H1 (cell line): ENCODE data around the gene STARD9. TPM values are rescaled to one million over a fixed set of nuclear protein-coding genes. Genes with fewer than 3 reads are reported as not detected.

Experiments used
- BRCA1 ChIP-seq: IDR thresholded peaks from 2 replicates; pipeline ENCODE4 v1.6.1; 2012; ENCODE audit warnings: low read depth, low read length, improper control_type of control experiment
- CHD7 ChIP-seq: fragments of 300-600 bp; sonication (generic); IDR thresholded peaks from 2 replicates; pipeline ENCODE4 v1.7.1; 2012; ENCODE audit warnings: low read length, moderate library complexity, mild to moderate bottlenecking, inconsistent platforms; ENCODE audit not compliant: insufficient replicate concordance
- EGR1 ChIP-seq: IDR thresholded peaks from 2 replicates; pipeline ENCODE4 v1.6.1; 2011; ENCODE audit warnings: low read depth, low read length, borderline replicate concordance
- MAX ChIP-seq: IDR thresholded peaks from 2 replicates; pipeline ENCODE4 v1.6.1; 2012; ENCODE audit warnings: inconsistent platforms
- RNF2 ChIP-seq: fragments of 200-900, 300-1000 bp; sonication (generic); IDR thresholded peaks from 2 replicates; pipeline ENCODE4 v1.7.1; 2016; ENCODE audit warnings: borderline replicate concordance, low read depth, mild to moderate bottlenecking, antibody characterized with exemption, low read length; ENCODE audit not compliant: poor library complexity, severe bottlenecking; ENCODE audit errors: missing control alignments
- RXRA ChIP-seq: IDR thresholded peaks from 2 replicates; pipeline ENCODE4 v1.6.1; 2011; ENCODE audit warnings: low read depth, mild to moderate bottlenecking, low read length, moderate library complexity; ENCODE audit not compliant: insufficient read depth
- TCF12 ChIP-seq: IDR thresholded peaks from 2 replicates; pipeline ENCODE4 v1.6.1; 2011; ENCODE audit warnings: low read depth, mild to moderate bottlenecking, low read length
- polyA plus RNA-seq, 7 experiments: library from polyadenylated mRNA; depleted of rRNA in 3 of 7; stranded (reverse) in 5 of 7; unstranded in 2 of 7; fragments of >200 nt in 5 of 7; fragments of 200-250 nt in 2 of 7; gene quantifications; 1 replicate in 5 of 7; 2 replicates in 1 of 7; 4 replicates in 1 of 7; pipeline versions ENCODE4 v1.2.1 to v1.2.3, GENCODE V29; 2011 to 2013; ENCODE audit warnings: missing spikeins in 2 of 7, mixed read lengths in 2 of 7
- total RNA-seq: library from RNA; stranded (reverse); fragmentation: NEBNext Ultra II Directional; extraction: Animal tissue kit (Norgen Biotek cat#: 25700); gene quantifications from 2 replicates; pipeline ENCODE4 v1.2.1, GENCODE V29; 2021

Gene STARD9
- total and polyA plus RNA-seq, 2 of the 8 experiments (the other 6 are each of a cell fraction or from before 2014, with no cell fraction given): 2.8 to 7.0 TPM

DNA sequence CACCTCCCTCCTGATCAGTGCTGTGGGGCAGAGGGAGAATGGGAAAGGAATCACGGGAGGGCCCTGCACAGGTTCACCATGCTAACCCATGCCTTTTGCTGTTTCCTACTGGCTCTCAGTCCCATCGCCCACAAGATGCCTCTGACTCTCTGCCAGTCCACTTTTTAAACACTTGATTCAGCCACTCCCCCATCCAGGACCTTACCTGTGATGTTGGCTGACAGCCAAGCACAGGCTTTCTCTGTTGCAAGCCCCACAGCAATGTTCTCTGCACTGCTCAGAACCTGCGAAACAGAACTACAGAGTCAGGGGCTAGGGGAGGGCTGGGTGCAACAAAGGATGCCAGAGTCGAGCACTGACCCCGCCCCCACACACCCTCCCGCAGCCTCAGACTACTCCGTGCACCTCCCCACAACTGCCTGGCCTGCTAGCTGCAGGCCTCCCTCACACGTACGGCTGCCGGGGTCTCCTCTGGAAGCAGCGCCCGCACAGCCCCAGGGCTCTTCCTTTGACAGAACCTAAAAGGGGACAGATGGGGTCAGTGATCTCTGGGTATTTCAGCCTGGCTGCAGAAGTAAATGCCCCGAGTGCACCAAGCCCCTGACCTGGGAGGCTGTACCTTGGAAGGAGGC lies 152.5 kb downstream of the STARD9 start (continued):
- TF ChIP-seq CHD7: no peak
- no peak for TF ChIP-seq MAX
- no peak for TF ChIP-seq EGR1
- no peak for TF ChIP-seq BRCA1
- TF ChIP-seq RXRA: no peak
- TF ChIP-seq TCF12: no peak
- TF ChIP-seq RNF2: no peak
